HepG2 (cell line): ENCODE measurements around the gene HBE1.

ENCODE experiments used
- E2F1 ChIP-seq: sonication (generic); formaldehyde crosslinking; IDR thresholded peaks from 2 replicates; pipeline ENCODE4 v1.5.0; 2020; ENCODE audit warnings: missing genetic modification reagents
- ETV5 ChIP-seq: IDR thresholded peaks from 2 replicates; pipeline ENCODE4 v1.6.1; 2018; ENCODE audit warnings: missing biosample characterization, missing genetic modification reagents, inconsistent platforms, borderline replicate concordance
- GABPA ChIP-seq, 2 experiments: IDR thresholded peaks; 2 replicates each; pipeline ENCODE4 v1.6.1; 2011 to 2016; ENCODE audit warnings: low read depth in 2 of 2, low read length in 1 of 2, missing biosample characterization in 1 of 2, missing genetic modification characterization in 1 of 2
- MAZ ChIP-seq, 2 experiments: sonication (generic) in 1 of 2; formaldehyde crosslinking in 1 of 2; IDR thresholded peaks; 2 replicates each; pipeline versions ENCODE4 v1.5.0 to v1.6.1; 2012 to 2020; ENCODE audit warnings: low read depth in 2 of 2, mild to moderate bottlenecking in 2 of 2, borderline replicate concordance in 1 of 2, improper control_type of control experiment in 1 of 2, low read length in 1 of 2, missing genetic modification reagents in 1 of 2, moderate library complexity in 1 of 2
- NFYB ChIP-seq: sonication (generic); formaldehyde crosslinking; IDR thresholded peaks from 2 replicates; pipeline ENCODE4 v1.4.0; 2020; ENCODE audit warnings: missing genetic modification reagents
- SAFB2 ChIP-seq: sonication (generic); formaldehyde crosslinking; IDR thresholded peaks from 2 replicates; pipeline ENCODE4 v1.5.1; 2020; ENCODE audit warnings: missing genetic modification reagents, low read depth, mild to moderate bottlenecking, borderline replicate concordance
- ZNF263 ChIP-seq: sonication (generic); formaldehyde crosslinking; IDR thresholded peaks from 2 replicates; pipeline ENCODE4 v1.4.0; 2020; ENCODE audit warnings: missing genetic modification reagents
- ZNF720 ChIP-seq: sonication (generic); formaldehyde crosslinking; IDR thresholded peaks from 2 replicates; pipeline ENCODE4 v1.4.0; 2020; ENCODE audit warnings: missing genetic modification reagents
- TF ChIP-seq, protein P1 (sequence below): sonication (generic); formaldehyde crosslinking; IDR thresholded peaks from 2 replicates; pipeline ENCODE4 v1.5.0; 2020; ENCODE audit warnings: mild to moderate bottlenecking, missing genetic modification reagents, moderate library complexity
- TF ChIP-seq, protein P2 (sequence below): sonication (generic); formaldehyde crosslinking; conservative IDR thresholded peaks from 2 replicates; pipeline ENCODE4 v1.8.0; 2022; ENCODE audit warnings: mild to moderate bottlenecking, moderate library complexity, missing genetic modification reagents

DNA sequence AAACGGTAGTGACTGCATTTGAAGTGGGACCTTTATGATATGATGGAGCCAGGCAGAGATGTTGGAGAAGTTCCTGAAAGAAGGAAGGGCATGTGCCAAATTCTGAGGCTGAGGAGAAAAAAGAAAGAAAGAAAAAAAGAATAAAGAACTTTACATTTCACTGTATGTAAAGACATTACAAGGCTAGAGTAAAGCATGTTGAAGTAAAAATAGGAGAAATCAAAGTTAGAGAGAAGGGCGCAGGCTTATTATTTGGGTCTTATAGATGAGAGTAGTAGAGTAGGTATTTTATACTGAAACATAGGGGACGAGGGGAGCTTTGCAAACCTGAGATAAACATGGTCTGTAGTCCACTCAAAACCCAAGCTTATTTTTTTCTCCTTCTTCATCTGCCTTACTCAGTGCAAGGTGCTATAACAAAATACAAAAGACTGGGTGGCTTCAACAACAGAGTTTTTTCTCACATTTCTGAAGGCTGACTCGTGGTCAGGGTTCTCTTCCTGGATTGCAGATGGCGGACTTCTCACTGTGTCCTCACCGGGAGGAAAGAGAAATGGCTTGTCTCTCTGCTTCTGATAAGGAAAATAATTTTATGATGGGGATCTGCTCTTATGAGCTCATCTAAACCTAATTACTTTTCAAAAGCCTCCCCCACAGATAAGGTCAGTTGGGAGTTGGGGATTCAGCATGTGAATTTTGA, 22.8 kb downstream of the HBE1 start:
- TF ChIP-seq ZNF720 (CRISPR knock-in tag), result no peak
- TF ChIP-seq, protein P1, sequence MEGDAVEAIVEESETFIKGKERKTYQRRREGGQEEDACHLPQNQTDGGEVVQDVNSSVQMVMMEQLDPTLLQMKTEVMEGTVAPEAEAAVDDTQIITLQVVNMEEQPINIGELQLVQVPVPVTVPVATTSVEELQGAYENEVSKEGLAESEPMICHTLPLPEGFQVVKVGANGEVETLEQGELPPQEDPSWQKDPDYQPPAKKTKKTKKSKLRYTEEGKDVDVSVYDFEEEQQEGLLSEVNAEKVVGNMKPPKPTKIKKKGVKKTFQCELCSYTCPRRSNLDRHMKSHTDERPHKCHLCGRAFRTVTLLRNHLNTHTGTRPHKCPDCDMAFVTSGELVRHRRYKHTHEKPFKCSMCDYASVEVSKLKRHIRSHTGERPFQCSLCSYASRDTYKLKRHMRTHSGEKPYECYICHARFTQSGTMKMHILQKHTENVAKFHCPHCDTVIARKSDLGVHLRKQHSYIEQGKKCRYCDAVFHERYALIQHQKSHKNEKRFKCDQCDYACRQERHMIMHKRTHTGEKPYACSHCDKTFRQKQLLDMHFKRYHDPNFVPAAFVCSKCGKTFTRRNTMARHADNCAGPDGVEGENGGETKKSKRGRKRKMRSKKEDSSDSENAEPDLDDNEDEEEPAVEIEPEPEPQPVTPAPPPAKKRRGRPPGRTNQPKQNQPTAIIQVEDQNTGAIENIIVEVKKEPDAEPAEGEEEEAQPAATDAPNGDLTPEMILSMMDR (CRISPR knock-in tag), result no peak
- no peak for TF ChIP-seq GABPA (IDR thresholded peaks at IDR 0.05; ENCODE audit: low read depth, low read length)
- no peak for TF ChIP-seq GABPA (CRISPR knock-in tag; IDR thresholded peaks at IDR 0.05; ENCODE audit: low read depth)
- TF ChIP-seq ETV5 (CRISPR knock-in tag), result no peak
- no peak for TF ChIP-seq ZNF263 (CRISPR knock-in tag)
- TF ChIP-seq MAZ (IDR thresholded peaks at IDR 0.05; ENCODE audit: borderline replicate concordance, low read depth, low read length), result no peak
- no peak for TF ChIP-seq MAZ (CRISPR knock-in tag; IDR thresholded peaks at IDR 0.05; ENCODE audit: low read depth)
- no peak for TF ChIP-seq NFYB (CRISPR knock-in tag)
- TF ChIP-seq E2F1 (CRISPR knock-in tag), result no peak
- no peak for TF ChIP-seq SAFB2
- TF ChIP-seq, protein P2, sequence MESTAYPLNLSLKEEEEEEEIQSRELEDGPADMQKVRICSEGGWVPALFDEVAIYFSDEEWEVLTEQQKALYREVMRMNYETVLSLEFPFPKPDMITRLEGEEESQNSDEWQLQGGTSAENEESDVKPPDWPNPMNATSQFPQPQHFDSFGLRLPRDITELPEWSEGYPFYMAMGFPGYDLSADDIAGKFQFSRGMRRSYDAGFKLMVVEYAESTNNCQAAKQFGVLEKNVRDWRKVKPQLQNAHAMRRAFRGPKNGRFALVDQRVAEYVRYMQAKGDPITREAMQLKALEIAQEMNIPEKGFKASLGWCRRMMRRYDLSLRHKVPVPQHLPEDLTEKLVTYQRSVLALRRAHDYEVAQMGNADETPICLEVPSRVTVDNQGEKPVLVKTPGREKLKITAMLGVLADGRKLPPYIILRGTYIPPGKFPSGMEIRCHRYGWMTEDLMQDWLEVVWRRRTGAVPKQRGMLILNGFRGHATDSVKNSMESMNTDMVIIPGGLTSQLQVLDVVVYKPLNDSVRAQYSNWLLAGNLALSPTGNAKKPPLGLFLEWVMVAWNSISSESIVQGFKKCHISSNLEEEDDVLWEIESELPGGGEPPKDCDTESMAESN (CRISPR knock-in tag), result no peak
